Inflammatory macrophage (primary cell): Measurements from ENCODE around the gene CLIP4.

Experiments
- DNase-seq, 2 donors: peaks; one replicate each; pipeline ENCODE4 v3.0.0-alpha.2; 2020 to 2022

Gene CLIP4

GRCh38 chr2:29139731-29140130 lies 24.5 kb downstream of the CLIP4 start:
- DNase-seq = no peak

DNA sequence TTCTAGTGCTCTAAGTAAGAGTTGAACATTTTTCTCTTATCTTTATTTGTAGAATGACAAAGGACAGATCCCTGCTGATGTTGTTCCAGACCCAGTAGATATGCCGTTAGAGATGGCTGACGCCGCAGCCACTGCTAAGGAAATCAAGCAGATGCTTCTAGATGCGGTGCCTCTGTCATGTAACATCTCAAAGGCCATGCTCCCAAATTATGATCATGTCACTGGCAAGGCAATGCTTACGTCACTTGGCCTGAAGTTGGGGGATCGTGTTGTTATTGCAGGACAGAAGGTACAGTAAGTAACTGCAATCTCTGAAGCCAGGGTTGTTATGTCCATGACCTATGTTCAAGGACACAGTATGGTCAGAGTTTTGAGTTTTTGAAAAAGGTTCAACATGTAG lies 28.4 kb downstream of the CLIP4 start:
- no peak for DNase-seq

DNA sequence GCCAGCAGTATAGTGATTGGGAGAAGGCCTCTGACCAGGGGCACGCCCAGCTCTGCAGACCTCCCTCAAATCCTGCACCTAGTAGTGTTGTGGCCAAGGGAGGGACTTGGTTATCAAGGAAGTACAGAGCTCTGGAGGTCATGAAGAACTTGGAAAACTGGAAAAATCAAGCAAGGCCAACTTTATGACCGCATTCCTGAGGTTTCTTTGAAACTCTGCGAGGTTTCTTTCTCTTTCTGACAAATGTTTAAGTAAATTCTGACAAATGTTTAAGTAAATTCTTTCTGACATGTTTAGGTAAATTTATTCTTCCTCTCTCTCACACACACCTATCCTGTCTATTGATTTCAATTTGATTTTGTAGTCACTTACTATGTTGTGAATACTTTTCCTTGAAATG lies 31.0 kb downstream of the CLIP4 start:
- DNase-seq = no peak

GRCh38 chr2:29147963-29148362 lies 32.7 kb downstream of the CLIP4 start:
- DNase-seq = no peak

DNA sequence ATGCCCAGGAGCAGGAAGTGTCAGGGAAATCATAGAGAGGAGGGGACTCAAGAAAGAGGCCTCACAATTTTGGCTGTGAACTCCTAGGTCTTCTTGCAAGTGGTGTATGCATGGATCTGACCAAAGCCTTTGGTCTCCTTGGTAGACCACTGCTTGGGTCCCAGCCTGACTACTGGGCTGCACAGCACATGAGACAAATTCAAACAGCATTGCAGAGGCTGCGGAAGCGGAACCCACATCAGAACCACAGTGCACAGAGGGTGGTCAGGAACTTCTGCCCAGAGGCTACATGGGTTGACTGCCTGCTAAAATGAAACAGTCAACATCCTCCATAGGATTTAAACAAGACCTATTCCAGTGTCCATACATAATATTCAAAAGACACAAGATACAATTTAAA lies 39.4 kb downstream of the CLIP4 start:
- no peak for DNase-seq

DNA sequence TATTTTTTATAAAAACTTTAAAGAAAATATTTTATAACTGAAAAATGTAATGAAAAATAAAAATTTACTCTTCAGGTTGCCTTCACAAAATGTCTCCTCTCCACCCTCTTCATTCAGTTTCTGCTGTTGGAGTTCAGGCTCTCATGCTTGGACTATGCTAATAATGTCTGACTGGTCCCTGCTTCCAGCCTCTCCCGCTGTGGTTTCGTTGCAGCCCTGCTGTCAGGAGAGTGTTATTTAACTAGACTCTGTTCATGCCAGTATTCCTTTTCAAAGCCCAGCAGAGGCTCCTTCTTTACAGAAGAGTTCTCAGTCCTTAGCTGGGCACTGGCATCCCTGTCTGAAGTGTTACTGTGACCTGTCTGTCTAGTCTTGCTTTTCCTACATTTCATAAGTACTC lies 40.4 kb downstream of the CLIP4 start:
- DNase-seq = no peak

DNA sequence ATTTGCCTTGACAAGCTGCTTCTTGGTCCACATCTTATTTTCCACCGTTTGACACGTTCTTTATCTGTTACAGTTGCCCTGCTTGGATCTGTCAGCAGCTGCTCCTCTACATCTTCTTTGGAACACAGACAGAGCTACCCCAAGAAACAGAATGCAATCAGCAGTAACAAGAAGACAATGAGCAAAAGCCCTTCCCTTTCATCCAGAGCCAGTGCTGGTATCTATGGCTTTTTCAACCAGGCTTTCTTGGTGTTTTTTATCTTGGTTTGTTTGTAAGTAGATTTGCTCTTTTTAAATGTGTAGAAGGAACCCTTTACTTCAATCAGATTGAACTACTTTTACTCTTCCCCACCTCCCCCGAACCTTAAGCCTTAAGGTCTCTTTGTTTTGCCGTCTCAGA lies 41.9 kb downstream of the CLIP4 start:
- DNase-seq = no peak

GRCh38 chr2:29159125-29159524 lies 43.9 kb downstream of the CLIP4 start:
- no peak for DNase-seq

DNA sequence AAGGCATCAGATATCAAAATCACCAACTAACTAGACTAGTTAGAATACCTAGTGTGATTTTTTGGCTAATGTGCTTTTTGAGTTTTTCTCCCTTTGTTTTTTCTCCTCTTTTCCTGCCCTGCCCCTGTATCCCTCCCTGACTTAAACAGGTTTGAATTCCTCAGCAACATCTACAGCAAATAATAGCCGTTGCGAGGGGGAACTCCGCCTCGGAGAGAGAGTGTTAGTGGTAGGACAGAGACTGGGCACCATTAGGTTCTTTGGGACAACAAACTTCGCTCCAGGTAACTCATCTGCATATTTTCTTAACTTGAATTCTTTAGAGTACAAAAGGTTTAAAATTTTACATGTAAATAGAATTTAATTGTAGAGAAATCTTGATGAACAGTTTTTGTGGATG lies 45.0 kb downstream of the CLIP4 start:
- DNase-seq = no peak

DNA sequence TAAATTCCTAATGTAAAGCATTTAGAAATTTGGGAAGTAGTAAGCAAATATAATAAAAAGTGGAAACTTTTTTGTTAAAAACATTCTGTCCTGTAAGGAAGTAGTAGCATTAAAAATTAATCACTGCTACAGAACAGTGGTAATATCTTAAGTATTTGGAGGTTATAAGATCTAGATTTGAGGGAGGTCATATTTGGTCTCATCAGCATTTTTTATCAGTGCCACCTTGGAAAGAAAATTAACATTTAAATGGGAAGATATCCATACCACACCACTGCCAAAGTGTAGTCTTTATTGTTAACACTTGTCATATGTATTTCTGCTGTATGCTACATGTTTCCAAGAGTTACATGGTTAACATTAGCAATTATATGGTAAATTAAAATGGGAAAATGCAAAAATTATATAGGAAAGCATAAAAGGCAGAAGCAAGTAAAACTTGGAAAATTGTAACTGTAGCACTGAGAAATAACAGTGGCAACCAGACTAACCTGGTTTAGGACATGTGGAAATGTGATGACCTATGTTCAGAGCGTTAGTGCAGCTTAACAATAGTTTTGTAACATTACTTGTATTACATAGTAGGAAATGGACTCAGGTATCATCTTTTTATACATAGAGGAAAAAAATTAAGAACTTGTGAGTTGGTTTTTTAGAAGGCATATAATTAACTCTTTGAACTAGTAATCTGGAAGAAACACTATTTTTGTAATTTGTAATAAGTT lies 47.2 kb downstream of the CLIP4 start:
- no peak for DNase-seq

- DNase-seq = no peak
Measured at GRCh38 chr2:29164091-29164846, 49.1 kb downstream of the CLIP4 start.

- no peak for DNase-seq
Measured at GRCh38 chr2:29165362-29166241, 50.4 kb downstream of the CLIP4 start.

GRCh38 chr2:29166242-29167039 lies 51.2 kb downstream of the CLIP4 start:
- no peak for DNase-seq

DNA sequence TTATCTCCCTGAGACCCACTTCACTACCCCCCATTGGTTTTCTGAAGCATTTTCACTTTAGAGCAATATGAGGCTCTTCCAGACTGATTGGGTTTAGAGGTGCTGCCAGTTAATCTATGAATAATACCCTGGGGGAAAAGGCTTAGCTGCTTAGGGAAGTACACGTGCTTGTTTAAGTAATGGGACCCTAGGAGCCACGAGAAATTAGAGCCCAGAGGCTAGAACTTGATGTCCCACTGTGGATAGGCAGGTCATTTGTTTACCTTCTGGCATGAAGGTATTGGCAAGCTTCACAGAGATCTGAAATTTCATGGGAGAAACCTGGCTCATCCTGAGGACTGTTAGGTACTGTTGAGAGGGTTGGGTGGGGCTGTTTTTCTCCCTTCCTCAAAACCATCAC lies 59.7 kb downstream of the CLIP4 start:
- no peak for DNase-seq

DNA sequence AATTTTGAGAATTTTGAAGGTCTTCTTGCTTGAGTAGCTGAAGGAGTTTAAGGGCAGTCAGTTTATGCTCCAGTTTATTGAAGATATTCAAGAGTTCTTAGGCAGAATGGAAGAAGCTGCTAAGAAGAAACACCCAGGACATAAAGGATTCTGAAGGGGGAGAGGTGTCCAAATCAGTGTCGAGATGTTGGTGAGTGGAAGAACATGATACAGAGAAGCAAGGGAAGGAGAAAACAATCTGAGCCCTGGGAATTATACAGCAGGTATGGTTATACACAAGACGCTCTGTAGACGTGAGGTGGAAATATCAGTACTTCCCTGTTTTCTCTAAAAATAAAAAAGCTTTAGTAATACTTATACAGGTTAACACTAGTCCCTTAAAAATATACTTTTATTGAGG lies 60.1 kb downstream of the CLIP4 start:
- no peak for DNase-seq

DNA sequence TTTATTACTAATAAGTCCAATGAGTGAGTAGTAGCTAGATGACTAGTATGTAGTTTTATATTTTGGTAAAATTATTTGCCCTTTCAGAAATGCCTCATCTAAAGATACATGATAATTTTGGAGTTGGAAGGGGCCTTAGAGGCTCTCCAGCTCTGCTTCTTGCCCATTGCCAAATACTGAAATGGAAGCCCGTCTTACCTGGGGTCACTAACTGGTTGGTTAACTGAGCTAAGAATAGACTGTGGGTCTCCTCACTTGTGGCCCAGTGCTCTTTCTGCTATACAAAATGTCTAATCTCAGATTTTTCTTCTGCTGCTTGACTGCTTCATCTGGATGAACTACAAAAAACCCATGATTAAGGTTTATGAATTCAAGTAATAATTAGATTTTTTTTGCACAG lies 67.1 kb downstream of the CLIP4 start:
- no peak for DNase-seq

DNA sequence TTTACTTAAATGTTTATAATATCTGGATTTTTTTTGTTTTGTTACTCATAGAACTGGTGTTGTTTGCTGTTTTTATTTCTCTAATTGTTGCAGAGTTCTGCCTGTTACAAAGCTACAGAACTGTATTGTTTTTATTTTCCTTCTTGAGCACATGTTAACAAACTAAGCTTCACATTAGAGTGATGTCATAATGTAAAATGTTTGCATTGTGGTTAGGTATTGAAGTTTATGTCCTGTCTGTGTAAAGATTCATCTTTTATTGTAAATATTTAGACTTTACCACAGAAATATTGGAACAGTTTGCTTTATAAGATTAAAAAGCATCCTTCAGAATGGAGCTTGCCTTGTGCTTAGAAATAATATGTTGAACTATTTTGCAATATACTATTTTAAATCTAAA lies 67.7 kb downstream of the CLIP4 start:
- no peak for DNase-seq

DNA sequence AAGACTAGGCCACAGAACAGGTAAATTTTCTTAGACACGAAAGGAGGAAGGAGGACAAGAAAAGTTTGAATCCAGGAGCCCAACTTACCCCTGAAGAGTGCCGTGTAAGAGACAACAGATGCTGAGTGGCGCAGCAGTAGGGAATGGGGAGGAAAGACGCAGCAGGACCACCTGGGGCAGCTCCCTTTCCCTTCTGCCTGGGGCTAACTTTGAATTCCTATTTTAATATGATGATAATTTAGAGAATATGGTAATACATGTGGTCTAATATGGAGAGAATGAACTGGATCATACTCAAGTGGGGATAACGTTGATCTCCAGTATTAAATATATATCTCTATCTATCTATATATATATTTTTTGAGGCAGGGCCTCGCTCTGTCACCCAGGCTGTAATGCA lies 69.3 kb downstream of the CLIP4 start:
- no peak for DNase-seq

GRCh38 chr2:29186817-29187216 lies 71.6 kb downstream of the CLIP4 start:
- DNase-seq = no peak

- no peak for DNase-seq
Measured at GRCh38 chr2:29187926-29188325, 72.7 kb downstream of the CLIP4 start.

DNA sequence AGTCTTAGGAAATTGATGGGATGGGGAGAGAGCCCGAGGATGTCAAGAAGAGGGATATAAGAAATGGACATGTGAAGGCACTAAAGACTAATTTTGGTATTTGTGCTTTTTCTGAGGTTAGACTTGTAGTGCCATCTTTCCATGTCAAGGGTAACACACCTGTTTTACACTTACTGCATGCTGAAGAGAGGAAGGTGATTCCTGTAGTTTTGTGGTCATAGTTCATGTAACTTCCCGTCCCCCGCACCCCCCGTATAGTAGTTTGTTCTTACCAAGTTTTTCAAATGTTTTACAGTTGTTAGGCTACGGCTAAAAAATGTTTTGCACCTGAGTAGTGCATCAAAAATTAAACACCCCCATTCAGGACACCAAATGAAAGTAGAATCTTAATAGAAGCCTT lies 73.8 kb downstream of the CLIP4 start:
- no peak for DNase-seq

DNA sequence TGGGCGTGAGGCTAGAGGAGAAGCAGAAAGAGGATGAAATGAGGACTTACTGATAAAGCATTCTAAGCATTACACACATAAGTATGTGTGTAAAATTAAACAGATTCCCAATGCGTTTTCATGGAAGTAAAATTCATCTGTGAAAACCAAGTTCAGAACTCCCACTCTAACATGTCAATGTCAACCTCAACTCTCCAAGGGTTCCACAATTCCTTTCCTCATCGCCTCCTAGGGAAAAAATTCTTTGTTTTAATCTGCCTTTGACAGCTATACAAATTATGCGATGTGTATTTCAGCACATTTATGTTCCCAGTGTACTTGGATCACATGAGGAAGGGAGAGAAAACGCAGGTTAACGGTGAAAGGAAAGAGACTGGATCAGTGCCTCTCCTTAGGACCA lies 76.6 kb downstream of the CLIP4 start:
- no peak for DNase-seq

DNA sequence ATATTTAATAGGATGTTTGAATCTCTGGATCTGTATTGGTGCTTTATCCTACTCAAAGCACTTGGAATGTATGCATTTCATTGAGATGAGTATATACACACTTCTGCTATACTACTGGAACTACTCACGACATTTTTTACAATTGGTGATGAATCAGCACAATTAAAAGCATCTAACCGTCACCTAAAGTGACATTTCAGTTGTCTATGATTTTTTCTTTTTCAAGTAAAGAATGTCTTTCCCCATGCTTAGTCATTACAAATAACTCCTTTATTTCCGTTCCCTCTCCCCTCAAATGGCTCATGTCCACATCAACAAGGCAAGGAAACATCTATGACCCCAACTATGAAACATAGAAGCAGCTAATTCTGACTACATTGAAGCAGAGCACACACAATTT lies 77.3 kb downstream of the CLIP4 start:
- DNase-seq = no peak
